Ishikawa (cell line): ENCODE results near the gene CPED1.

Source experiments
- CEBPB ChIP-seq: IDR thresholded peaks from 2 replicates; pipeline ENCODE4 v1.6.1; 2012
- CREB1 ChIP-seq: IDR thresholded peaks from 2 replicates; pipeline ENCODE4 v1.6.1; 2012; ENCODE audit warnings: low read depth
- EGR1 ChIP-seq: IDR thresholded peaks from 2 replicates; pipeline ENCODE4 v1.6.1; 2012
- EP300 ChIP-seq: IDR thresholded peaks from 2 replicates; pipeline ENCODE4 v1.6.1; 2012; ENCODE audit warnings: borderline replicate concordance
- RAD21 ChIP-seq: IDR thresholded peaks from 2 replicates; pipeline ENCODE4 v1.6.1; 2012; ENCODE audit warnings: low read depth
- TAF1 ChIP-seq: IDR thresholded peaks from 2 replicates; pipeline ENCODE4 v1.6.1; 2012; ENCODE audit warnings: low read depth, mild to moderate bottlenecking
- YY1 ChIP-seq: IDR thresholded peaks from 2 replicates; pipeline ENCODE4 v1.6.1; 2012; ENCODE audit warnings: low read depth
- ZBTB7A ChIP-seq: IDR thresholded peaks from 2 replicates; pipeline ENCODE4 v1.6.1; 2012; ENCODE audit warnings: low read depth
- TF ChIP-seq, protein P1 (sequence below): IDR thresholded peaks from 2 replicates; pipeline ENCODE4 v1.6.1; 2012; ENCODE audit warnings: low read depth, mild to moderate bottlenecking
- TF ChIP-seq, protein P2 (sequence below): IDR thresholded peaks from 2 replicates; pipeline ENCODE4 v1.6.1; 2012

GRCh38 chr7:121126201-121126600 is 137.7 kb downstream of the CPED1 start:
- TF ChIP-seq, protein P1, sequence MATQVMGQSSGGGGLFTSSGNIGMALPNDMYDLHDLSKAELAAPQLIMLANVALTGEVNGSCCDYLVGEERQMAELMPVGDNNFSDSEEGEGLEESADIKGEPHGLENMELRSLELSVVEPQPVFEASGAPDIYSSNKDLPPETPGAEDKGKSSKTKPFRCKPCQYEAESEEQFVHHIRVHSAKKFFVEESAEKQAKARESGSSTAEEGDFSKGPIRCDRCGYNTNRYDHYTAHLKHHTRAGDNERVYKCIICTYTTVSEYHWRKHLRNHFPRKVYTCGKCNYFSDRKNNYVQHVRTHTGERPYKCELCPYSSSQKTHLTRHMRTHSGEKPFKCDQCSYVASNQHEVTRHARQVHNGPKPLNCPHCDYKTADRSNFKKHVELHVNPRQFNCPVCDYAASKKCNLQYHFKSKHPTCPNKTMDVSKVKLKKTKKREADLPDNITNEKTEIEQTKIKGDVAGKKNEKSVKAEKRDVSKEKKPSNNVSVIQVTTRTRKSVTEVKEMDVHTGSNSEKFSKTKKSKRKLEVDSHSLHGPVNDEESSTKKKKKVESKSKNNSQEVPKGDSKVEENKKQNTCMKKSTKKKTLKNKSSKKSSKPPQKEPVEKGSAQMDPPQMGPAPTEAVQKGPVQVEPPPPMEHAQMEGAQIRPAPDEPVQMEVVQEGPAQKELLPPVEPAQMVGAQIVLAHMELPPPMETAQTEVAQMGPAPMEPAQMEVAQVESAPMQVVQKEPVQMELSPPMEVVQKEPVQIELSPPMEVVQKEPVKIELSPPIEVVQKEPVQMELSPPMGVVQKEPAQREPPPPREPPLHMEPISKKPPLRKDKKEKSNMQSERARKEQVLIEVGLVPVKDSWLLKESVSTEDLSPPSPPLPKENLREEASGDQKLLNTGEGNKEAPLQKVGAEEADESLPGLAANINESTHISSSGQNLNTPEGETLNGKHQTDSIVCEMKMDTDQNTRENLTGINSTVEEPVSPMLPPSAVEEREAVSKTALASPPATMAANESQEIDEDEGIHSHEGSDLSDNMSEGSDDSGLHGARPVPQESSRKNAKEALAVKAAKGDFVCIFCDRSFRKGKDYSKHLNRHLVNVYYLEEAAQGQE, result no peak
- TF ChIP-seq, protein P2, sequence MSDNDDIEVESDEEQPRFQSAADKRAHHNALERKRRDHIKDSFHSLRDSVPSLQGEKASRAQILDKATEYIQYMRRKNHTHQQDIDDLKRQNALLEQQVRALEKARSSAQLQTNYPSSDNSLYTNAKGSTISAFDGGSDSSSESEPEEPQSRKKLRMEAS, result no peak
- no peak for TF ChIP-seq TAF1
- TF ChIP-seq EP300, result no peak
- no peak for TF ChIP-seq EGR1
- TF ChIP-seq RAD21, result no peak
- TF ChIP-seq CREB1, result no peak
- TF ChIP-seq ZBTB7A, result no peak
- no peak for TF ChIP-seq CEBPB
- no peak for TF ChIP-seq YY1
